Activated B cell treated with CpG ODN at 0.5 μM for 24 hours (primary cell): ENCODE data around the gene FBXW9. TPM values are rescaled to one million over a fixed set of nuclear protein-coding genes. Genes with fewer than 3 reads are reported as not detected.
"Not testable (repeated sequence)": the region's sequence is repeated elsewhere in the genome, so short reads cannot be mapped to it uniquely, and the experiment has no call there.

Experiments used
- ATAC-seq: fragments of 200-7000 bp; cut with Tn5 transposase; one replicate; pipeline ENCODE4 v1.10.0; 2021; ENCODE audit warnings: low read depth, mild to moderate bottlenecking, moderate library complexity
- CTCF ChIA-PET: fragments of 350-600 bp; sonication (Branson Sonifier 250); formaldehyde crosslinking; loops from one replicate; lab custom pipeline; 2021; ENCODE audit warnings: antibody characterized with exemption; lab: Charles Lee
- POLR2A ChIA-PET: fragments of 350-600 bp; sonication (Branson Sonifier 250); formaldehyde crosslinking; loops from one replicate; lab custom pipeline; 2021; ENCODE audit warnings: antibody characterized with exemption; lab: Charles Lee
- DNase-seq: peaks from one replicate; pipeline ENCODE4 v3.0.0; 2022
- H3K27ac Mint-ChIP-seq: one replicate; pipeline ENCODE4 v1.8.0; 2020; ENCODE audit warnings: mixed read lengths
- H3K27me3 Mint-ChIP-seq: one replicate; pipeline ENCODE4 v1.8.0; 2021; ENCODE audit warnings: mixed read lengths
- H3K36me3 Mint-ChIP-seq: one replicate; pipeline ENCODE4 v1.8.0; 2021; ENCODE audit warnings: low read depth, mixed read lengths
- H3K4me1 Mint-ChIP-seq: one replicate; pipeline ENCODE4 v1.8.0; 2021; ENCODE audit warnings: mixed read lengths
- H3K4me3 Mint-ChIP-seq: one replicate; pipeline ENCODE4 v1.8.0; 2020; ENCODE audit warnings: mild to moderate bottlenecking, mixed read lengths
- H3K9me3 Mint-ChIP-seq: one replicate; pipeline ENCODE4 v1.8.0; 2020; ENCODE audit warnings: mixed read lengths
- CTCF ChIP-seq: fragments of 200-600 bp; IDR thresholded peaks from one replicate; pipeline ENCODE4 v1.8.0; 2022; ENCODE audit warnings: antibody characterized with exemption, mild to moderate bottlenecking
- intact Hi-C: fragments of 100-400 bp; cut with micrococcal nuclease; formaldehyde crosslinking; loops from one replicate; pipeline ENCODE4 v1.15.1; 2024
- total RNA-seq: library from RNA; stranded (reverse); gene quantifications from 2 replicates; pipeline ENCODE4 v1.2.3, GENCODE V29; 2022

FBXW9 gene
- total RNA-seq, 1 donor from 2014 or later: 5.2 TPM

GRCh38 chr19:12649941-12650340, 46.5 kb downstream of the FBXW9 start:
- H3K9me3 Mint-ChIP-seq: no peaks in the 10 kb centered on the region
- ChIA-PET POLR2A (interaction anchor here (0.6 kb wide), 1 partner anchor 23 kb away, joined by 5 read pairs; no protein-coding TSS in a partner anchor), CTCF (no interaction called here)
- no peak for ATAC-seq
- TF ChIP-seq CTCF: no peak
- no peaks in the 10 kb centered on the region for H3K27me3 Mint-ChIP-seq
- intact Hi-C loops: no loop called here
- H3K27ac Mint-ChIP-seq: no peak overlapping the region
- H3K4me3 Mint-ChIP-seq: no peak overlapping the region
- H3K4me1 Mint-ChIP-seq: peaks cover 8% of the 10 kb centered on the region
- no peak for DNase-seq
- peaks cover 51% of the 10 kb centered on the region for H3K36me3 Mint-ChIP-seq

GRCh38 chr19:12648088-12648487, 48.3 kb downstream of the FBXW9 start:
- DNase-seq (no peak), ATAC-seq (no peak)
- POLR2A ChIA-PET: no interaction called here
- Mint-ChIP-seq H3K36me3 (peaks cover 54% of the 10 kb centered on the region), H3K9me3 (no peaks in the 10 kb centered on the region), H3K27me3 (no peaks in the 10 kb centered on the region), H3K4me1 (peaks cover 8% of the 10 kb centered on the region), H3K4me3 (no peak overlapping the region), H3K27ac (peak overlapping the region; percentile 59)
- no peak for TF ChIP-seq CTCF
- intact Hi-C loops: no loop called here
- CTCF ChIA-PET: no interaction called here

- H3K36me3 Mint-ChIP-seq: peaks cover 56% of the 10 kb centered on the region
- H3K27ac Mint-ChIP-seq: no peak overlapping the region
- no peaks in the 10 kb centered on the region for H3K27me3 Mint-ChIP-seq
- ChIA-PET POLR2A (interaction anchor here (0.6 to 0.7 kb wide), 2 partner anchors 34 to 155 kb away, joined by 3 to 8 read pairs; no protein-coding TSS in a partner anchor), CTCF (no interaction called here)
- intact Hi-C loops: loop anchor here (1.0 kb wide), 1 partner anchor 49 kb away; the partner anchor contains the start of gene FBXW9
- no peak for DNase-seq
- H3K4me1 Mint-ChIP-seq: peaks cover 8% of the 10 kb centered on the region
- no peaks in the 10 kb centered on the region for H3K9me3 Mint-ChIP-seq
- no peak for TF ChIP-seq CTCF
- ATAC-seq: peak; percentile 83
- no peak overlapping the region for H3K4me3 Mint-ChIP-seq
Measured at GRCh38 chr19:12647490-12648071, 48.9 kb downstream of the FBXW9 start.

GRCh38 chr19:12647047-12647446, 49.4 kb downstream of the FBXW9 start:
- TF ChIP-seq CTCF: no peak
- no peaks in the 10 kb centered on the region for H3K27me3 Mint-ChIP-seq
- peaks cover 53% of the 10 kb centered on the region for H3K36me3 Mint-ChIP-seq
- CTCF ChIA-PET: no interaction called here
- H3K4me1 Mint-ChIP-seq: peaks cover 8% of the 10 kb centered on the region
- intact Hi-C loops: loop anchor here (1.0 kb wide), 1 partner anchor 49 kb away; the partner anchor contains the start of gene FBXW9
- H3K27ac Mint-ChIP-seq: no peak overlapping the region
- no peak overlapping the region for H3K4me3 Mint-ChIP-seq
- no peak for ATAC-seq
- no peak for DNase-seq
- POLR2A ChIA-PET: interaction anchor here (0.6 to 0.7 kb wide), 2 partner anchors 35 to 155 kb away, joined by 3 to 8 read pairs; no protein-coding TSS in a partner anchor
- no peaks in the 10 kb centered on the region for H3K9me3 Mint-ChIP-seq

GRCh38 chr19:12646551-12646950, 49.9 kb downstream of the FBXW9 start:
- H3K9me3 Mint-ChIP-seq: no peaks in the 10 kb centered on the region
- H3K36me3 Mint-ChIP-seq: peaks cover 48% of the 10 kb centered on the region
- no peak for DNase-seq
- ChIA-PET CTCF (no interaction called here), POLR2A (no interaction called here)
- no peaks in the 10 kb centered on the region for H3K27me3 Mint-ChIP-seq
- H3K4me1 Mint-ChIP-seq: peaks cover 8% of the 10 kb centered on the region
- ATAC-seq: no peak
- peak overlapping the region; percentile 14 for H3K27ac Mint-ChIP-seq
- TF ChIP-seq CTCF: no peak
- intact Hi-C loops: no loop called here
- H3K4me3 Mint-ChIP-seq: no peak overlapping the region

- Mint-ChIP-seq H3K36me3 (peaks cover 30% of the 10 kb centered on the region), H3K4me1 (peaks cover 18% of the 10 kb centered on the region), H3K27ac (peak overlapping the region; percentile 24)
- H3K9me3 Mint-ChIP-seq, CTCF ChIA-PET, DNase-seq, H3K27me3 Mint-ChIP-seq, H3K4me3 Mint-ChIP-seq, ATAC-seq, POLR2A ChIA-PET, intact Hi-C loops: not testable (repeated sequence)
Measured at GRCh38 chr19:12643716-12644115, 52.7 kb downstream of the FBXW9 start.
